Measurements from ENCODE around the gene TMPRSS11D. TPM values are rescaled to one million over a fixed set of nuclear protein-coding genes. Genes with fewer than 3 reads are reported as not detected.

Gene TMPRSS11D
- total RNA-seq, 1 experiment from 2014 or later: not detected

DNA sequence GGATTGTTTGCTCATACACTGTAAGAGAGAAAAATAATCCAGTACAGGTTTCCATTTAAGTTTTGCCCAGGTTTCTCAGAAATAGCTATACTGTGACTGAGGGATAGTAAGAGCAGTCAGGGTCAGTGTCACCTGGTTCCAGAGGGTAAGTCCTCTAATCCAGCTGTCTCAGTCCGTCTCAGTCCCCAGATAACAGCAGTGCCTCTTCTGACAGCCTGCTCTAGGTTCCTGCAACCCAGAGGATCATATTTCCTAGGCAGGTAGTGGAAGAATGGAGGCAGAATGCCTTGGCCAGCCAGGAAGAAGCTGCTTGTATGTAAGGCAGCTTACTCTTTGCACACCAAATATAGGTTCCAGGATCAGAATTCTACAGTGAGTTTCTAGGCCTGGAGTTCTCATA is 107.1 kb downstream of the TMPRSS11D start:
- WGBS (ENCODE audit: extremely low coverage, insufficient read length, low lambda C conversion rate): no CpG with 5 or more reads among the region's 1 CpG
- Histone ChIP-seq H3K27me3 (ENCODE audit: insufficient read depth, low read length) (no peaks in the 10 kb centered on the region), H3K4me2 (ENCODE audit: insufficient read depth, insufficient read length, low read length) (no peak overlapping the region), H3K18ac (ENCODE audit: insufficient read length, low read depth, low read length) (no peak overlapping the region), H3K14ac (ENCODE audit: insufficient read depth, low read length) (no peak overlapping the region), H2BK5ac (ENCODE audit: insufficient read length, low read length) (no peak overlapping the region), H2BK20ac (ENCODE audit: low read depth, low read length, poor library complexity, severe bottlenecking) (no peak overlapping the region), H4K8ac (replicated peaks; ENCODE audit: insufficient read length, low read depth, low read length) (no peak overlapping the region), H4K20me1 (ENCODE audit: control insufficient read depth, insufficient read depth, insufficient read length) (no peaks in the 10 kb centered on the region), H3K4me1 (ENCODE audit: insufficient read depth, low read length) (no peaks in the 10 kb centered on the region), H2AFZ (ENCODE audit: low read length) (no peak overlapping the region), H3K79me2 (ENCODE audit: insufficient read depth, low read length) (no peaks in the 10 kb centered on the region), H2BK15ac (ENCODE audit: low read depth, low read length) (no peak overlapping the region), H3K56ac (ENCODE audit: insufficient read length, low read depth, low read length) (no peak overlapping the region), H4K5ac (ENCODE audit: insufficient read length, low read depth, low read length) (no peak overlapping the region), H2BK120ac (ENCODE audit: low read depth, low read length, poor library complexity, severe bottlenecking) (no peak overlapping the region), H3K79me1 (ENCODE audit: insufficient read depth, low read depth, low read length, poor library complexity, severe bottlenecking) (no peaks in the 10 kb centered on the region), H3K9me3 (ENCODE audit: control insufficient read depth, low read depth, low read length) (no peaks in the 10 kb centered on the region), H2AK5ac (ENCODE audit: insufficient read length, low read length) (no peak overlapping the region), H3K9ac (ENCODE audit: extremely low read depth, insufficient read length, low read length) (no peak overlapping the region), H3K23ac (ENCODE audit: insufficient read length, low read depth, low read length) (no peak overlapping the region), H3K4ac (ENCODE audit: low read depth, low read length) (no peak overlapping the region), H3T11ph (ENCODE audit: low read length) (no peak overlapping the region), H4K91ac (ENCODE audit: insufficient read length, low read depth, low read length) (no peak overlapping the region), H3K27ac (ENCODE audit: insufficient read length, low read depth, low read length) (no peak overlapping the region), H2BK12ac (ENCODE audit: insufficient read length, low read depth, low read length) (no peak overlapping the region), H3K23me2 (ENCODE audit: insufficient read length, low read depth, low read length, poor library complexity, severe bottlenecking) (no peaks in the 10 kb centered on the region)
- TF ChIP-seq, protein P1, sequence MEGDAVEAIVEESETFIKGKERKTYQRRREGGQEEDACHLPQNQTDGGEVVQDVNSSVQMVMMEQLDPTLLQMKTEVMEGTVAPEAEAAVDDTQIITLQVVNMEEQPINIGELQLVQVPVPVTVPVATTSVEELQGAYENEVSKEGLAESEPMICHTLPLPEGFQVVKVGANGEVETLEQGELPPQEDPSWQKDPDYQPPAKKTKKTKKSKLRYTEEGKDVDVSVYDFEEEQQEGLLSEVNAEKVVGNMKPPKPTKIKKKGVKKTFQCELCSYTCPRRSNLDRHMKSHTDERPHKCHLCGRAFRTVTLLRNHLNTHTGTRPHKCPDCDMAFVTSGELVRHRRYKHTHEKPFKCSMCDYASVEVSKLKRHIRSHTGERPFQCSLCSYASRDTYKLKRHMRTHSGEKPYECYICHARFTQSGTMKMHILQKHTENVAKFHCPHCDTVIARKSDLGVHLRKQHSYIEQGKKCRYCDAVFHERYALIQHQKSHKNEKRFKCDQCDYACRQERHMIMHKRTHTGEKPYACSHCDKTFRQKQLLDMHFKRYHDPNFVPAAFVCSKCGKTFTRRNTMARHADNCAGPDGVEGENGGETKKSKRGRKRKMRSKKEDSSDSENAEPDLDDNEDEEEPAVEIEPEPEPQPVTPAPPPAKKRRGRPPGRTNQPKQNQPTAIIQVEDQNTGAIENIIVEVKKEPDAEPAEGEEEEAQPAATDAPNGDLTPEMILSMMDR (conservative IDR thresholded peaks at IDR 0.05): no peak
- no peak overlapping the region for H3K4me3 Mint-ChIP-seq
- H3K27ac Mint-ChIP-seq: no peak overlapping the region
- peak; percentile 31 for DNase-seq
- peaks cover 2 to 6% of the 10 kb centered on the region in 2 experiments; a peak in 3 of 4 replicates for H3K4me1 Mint-ChIP-seq
- no peaks in the 10 kb centered on the region for H3K27me3 Mint-ChIP-seq (ENCODE audit: low read depth)
- no peaks in the 10 kb centered on the region for H3K9me3 Mint-ChIP-seq
- no peaks in the 10 kb centered on the region for H3K36me3 Mint-ChIP-seq (ENCODE audit: insufficient read depth in 1 of 3, low read depth in 3 of 3)

Other genes with a start within 250 kb of the TMPRSS11D start
- 63.5 and 72.2 TPM in 2 replicates for gene UBA6, start 182.8 kb downstream of the TMPRSS11D start, total RNA-seq (2021)
- gene GNRHR, start 129.6 kb downstream of the TMPRSS11D start, total RNA-seq (2021): not detected in 2 replicates
- gene TMPRSS11A, start 79.5 kb upstream of the TMPRSS11D start, total RNA-seq (2021): not detected in 2 replicates
- gene TMPRSS11F, start 245.9 kb upstream of the TMPRSS11D start, total RNA-seq (2021): not detected in 2 replicates

Data from H9 (cell line).